PFSK-1 (cell line): ENCODE data around the gene NFE2L3.

ENCODE experiments used
- FOXP2 ChIP-seq: optimal IDR thresholded peaks from 2 replicates; pipeline ENCODE3; 2011; ENCODE audit warnings: borderline replicate concordance, control low read depth, inconsistent platforms; ENCODE audit not compliant: insufficient read depth; ENCODE audit errors: extremely low read length, extremely low read depth
- POLR2AphosphoS5 ChIP-seq: IDR thresholded peaks from 2 replicates; pipeline ENCODE4 v1.6.1; 2012; ENCODE audit warnings: low read depth, mild to moderate bottlenecking, control low read depth, low read length, moderate library complexity
- SIN3A ChIP-seq: IDR thresholded peaks from 2 replicates; pipeline ENCODE4 v1.6.1; 2012; ENCODE audit warnings: mild to moderate bottlenecking, low read length, moderate library complexity, borderline replicate concordance; ENCODE audit not compliant: insufficient read depth
- TAF1 ChIP-seq: IDR thresholded peaks from 2 replicates; pipeline ENCODE4 v1.6.1; 2012; ENCODE audit warnings: low read length, control low read depth, borderline replicate concordance; ENCODE audit not compliant: insufficient read depth
- TF ChIP-seq, protein P1 (sequence below), 2 experiments: IDR thresholded peaks; 2 replicates each; pipeline versions ENCODE4 v1.6.1 to v1.8.0; 2011 to 2012; ENCODE audit warnings: low read depth in 2 of 2, low read length in 2 of 2, control low read depth in 1 of 2, inconsistent platforms in 1 of 2, mild to moderate bottlenecking in 1 of 2, moderate library complexity in 1 of 2; ENCODE audit not compliant: insufficient read depth in 1 of 2

The NFE2L3 gene

DNA sequence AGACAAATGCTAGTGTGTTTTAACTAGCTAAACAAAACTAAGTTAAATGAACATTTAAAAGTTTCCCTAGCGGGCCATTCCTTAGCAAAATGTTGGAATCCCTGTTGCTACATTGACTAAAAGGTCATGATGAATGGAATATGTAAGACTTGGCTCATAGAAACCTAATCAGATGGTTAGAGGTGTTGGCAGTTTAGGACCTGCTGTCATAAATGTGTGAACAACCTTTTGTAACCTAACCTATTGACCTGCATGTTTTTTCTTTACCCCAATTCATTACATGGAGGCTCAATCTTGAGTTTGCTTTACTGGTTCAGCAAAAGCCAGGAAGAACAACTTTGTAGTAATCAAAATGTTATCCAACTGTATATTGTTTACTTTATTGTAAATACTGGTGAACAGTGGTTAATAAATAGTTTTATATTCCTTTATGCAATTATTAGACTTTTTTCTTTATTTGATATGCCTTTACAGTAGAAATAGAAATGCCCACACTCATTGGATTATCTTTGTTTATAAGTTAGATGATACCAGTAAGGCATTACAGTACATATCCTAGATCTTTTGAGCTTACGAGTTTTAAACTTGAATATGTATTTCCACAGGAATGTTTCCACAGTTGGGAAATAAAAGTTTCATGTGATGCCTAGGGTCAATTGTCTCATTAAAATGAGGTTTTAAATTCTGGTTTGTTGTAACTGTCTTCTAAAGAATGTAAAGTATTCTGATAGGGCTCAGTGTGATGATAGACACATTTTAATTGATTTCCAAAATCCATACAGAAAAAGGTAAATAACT, 61.1 kb downstream of the NFE2L3 start:
- TF ChIP-seq POLR2AphosphoS5 (peak; percentile 20), TAF1 (no peak), SIN3A (no peak)

DNA sequence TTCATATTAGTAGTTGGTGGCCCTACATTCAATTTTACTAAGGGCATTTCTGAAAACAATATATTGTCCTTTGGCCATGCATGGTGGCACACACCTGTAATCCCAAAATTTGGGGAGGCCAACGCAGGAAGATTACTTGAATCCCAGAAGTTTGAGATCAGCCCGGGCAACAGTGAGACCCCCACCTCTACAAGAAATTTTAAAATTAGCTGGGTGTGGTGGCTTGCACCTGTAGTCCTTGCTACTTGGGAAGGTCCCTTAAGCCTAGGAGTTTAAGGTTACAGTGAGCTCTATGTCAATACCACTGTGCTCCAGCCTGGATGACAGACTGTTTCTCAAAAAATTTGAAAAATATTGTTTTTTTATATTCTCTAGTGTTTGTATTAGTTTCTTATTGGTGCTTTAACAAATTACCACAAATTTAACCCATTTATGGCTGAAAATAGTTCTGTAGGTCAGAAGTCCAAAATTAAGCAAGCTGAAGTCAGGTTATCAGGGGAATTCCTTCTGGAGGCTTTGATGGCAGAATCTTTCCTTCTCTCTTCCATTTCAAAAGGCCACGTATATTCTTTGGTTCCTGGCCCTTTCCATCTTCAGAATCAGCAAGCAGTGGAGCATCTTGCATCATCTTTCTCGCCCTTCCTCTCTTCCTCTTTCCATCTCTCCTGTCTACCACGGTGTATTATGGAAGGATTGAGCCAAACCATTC, 62.0 kb downstream of the NFE2L3 start:
- TF ChIP-seq SIN3A (no peak), TAF1 (no peak), POLR2AphosphoS5 (no peak), FOXP2 (no peak)
- TF ChIP-seq, protein P1, sequence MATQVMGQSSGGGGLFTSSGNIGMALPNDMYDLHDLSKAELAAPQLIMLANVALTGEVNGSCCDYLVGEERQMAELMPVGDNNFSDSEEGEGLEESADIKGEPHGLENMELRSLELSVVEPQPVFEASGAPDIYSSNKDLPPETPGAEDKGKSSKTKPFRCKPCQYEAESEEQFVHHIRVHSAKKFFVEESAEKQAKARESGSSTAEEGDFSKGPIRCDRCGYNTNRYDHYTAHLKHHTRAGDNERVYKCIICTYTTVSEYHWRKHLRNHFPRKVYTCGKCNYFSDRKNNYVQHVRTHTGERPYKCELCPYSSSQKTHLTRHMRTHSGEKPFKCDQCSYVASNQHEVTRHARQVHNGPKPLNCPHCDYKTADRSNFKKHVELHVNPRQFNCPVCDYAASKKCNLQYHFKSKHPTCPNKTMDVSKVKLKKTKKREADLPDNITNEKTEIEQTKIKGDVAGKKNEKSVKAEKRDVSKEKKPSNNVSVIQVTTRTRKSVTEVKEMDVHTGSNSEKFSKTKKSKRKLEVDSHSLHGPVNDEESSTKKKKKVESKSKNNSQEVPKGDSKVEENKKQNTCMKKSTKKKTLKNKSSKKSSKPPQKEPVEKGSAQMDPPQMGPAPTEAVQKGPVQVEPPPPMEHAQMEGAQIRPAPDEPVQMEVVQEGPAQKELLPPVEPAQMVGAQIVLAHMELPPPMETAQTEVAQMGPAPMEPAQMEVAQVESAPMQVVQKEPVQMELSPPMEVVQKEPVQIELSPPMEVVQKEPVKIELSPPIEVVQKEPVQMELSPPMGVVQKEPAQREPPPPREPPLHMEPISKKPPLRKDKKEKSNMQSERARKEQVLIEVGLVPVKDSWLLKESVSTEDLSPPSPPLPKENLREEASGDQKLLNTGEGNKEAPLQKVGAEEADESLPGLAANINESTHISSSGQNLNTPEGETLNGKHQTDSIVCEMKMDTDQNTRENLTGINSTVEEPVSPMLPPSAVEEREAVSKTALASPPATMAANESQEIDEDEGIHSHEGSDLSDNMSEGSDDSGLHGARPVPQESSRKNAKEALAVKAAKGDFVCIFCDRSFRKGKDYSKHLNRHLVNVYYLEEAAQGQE (IDR thresholded peaks at IDR 0.05; ENCODE audit: insufficient read depth in 1 of 2, low read depth in 2 of 2, low read length in 2 of 2): no peak

DNA sequence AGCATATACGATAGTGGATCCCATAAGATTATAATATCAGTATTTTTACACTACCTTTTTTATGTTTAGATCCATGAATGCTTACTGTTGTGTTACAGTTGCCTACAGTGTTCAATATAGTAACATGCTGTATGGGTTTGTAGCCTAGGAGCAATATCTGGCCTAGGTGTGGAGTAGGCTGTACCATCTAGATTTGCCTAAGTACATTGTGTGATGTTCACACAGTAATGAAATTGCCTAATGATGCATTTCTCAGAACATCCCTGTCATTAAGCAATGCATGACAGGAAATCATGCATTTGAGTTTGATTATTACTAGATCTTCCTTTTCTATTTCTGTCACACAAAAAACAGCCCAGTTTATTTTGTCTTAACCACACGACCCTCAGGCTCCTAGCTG, 64.1 kb downstream of the NFE2L3 start:
- TF ChIP-seq SIN3A: no peak

DNA sequence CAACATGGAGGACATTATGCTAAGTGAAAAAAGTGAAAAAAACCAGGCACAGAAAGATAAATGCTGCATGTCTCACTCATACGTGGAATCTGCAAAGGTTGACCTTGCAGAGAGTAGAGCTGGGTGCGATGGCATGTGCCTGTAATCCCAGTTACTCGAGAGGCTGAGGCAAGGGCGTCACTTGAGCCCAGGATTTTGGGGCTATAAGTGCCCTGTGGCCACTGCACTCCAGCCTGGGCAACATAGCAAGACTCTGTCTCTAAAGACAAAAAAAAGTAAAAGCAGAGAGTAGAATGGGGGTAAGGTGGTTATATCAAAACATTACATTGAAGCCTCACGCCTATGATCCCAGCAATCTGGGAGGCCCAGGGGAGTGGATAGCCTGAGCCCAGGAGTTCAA, 72.4 kb downstream of the NFE2L3 start:
- TF ChIP-seq TAF1 (no peak), FOXP2 (no peak), POLR2AphosphoS5 (no peak), SIN3A (no peak)
- TF ChIP-seq, protein P1 (IDR thresholded peaks at IDR 0.05; ENCODE audit: insufficient read depth in 1 of 2, low read depth in 2 of 2, low read length in 2 of 2): no peak

DNA sequence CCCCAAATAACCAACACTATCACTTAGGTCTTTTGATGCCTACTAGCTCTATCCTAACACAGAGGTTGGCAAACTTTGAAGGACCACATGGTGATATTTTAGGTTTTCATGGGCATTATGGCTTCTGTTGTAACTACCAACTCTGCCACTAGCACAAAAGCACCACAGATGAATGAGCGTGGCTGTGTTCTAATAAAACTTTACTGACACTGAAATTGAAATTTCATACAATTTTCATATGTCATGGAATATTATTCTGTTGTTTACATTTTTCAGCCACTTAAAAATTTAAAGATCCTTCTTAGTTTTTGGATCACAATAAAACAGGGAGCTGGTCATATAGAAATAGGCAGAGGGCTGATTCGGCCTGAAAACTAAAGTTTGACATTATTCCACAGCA, 76.0 kb downstream of the NFE2L3 start:
- TF ChIP-seq POLR2AphosphoS5 (no peak), SIN3A (no peak), TAF1 (no peak), FOXP2 (no peak)
- TF ChIP-seq, protein P1 (IDR thresholded peaks at IDR 0.05; ENCODE audit: insufficient read depth in 1 of 2, low read depth in 2 of 2, low read length in 2 of 2): no peak
